ENCODE measurements around the gene IRF3. TPM values are rescaled to one million over a fixed set of nuclear protein-coding genes. Genes with fewer than 3 reads are reported as not detected.

The IRF3 gene
- total RNA-seq, 4 donors from 2014 or later, result 8.2 to 106 (median 63.9) TPM

DNA sequence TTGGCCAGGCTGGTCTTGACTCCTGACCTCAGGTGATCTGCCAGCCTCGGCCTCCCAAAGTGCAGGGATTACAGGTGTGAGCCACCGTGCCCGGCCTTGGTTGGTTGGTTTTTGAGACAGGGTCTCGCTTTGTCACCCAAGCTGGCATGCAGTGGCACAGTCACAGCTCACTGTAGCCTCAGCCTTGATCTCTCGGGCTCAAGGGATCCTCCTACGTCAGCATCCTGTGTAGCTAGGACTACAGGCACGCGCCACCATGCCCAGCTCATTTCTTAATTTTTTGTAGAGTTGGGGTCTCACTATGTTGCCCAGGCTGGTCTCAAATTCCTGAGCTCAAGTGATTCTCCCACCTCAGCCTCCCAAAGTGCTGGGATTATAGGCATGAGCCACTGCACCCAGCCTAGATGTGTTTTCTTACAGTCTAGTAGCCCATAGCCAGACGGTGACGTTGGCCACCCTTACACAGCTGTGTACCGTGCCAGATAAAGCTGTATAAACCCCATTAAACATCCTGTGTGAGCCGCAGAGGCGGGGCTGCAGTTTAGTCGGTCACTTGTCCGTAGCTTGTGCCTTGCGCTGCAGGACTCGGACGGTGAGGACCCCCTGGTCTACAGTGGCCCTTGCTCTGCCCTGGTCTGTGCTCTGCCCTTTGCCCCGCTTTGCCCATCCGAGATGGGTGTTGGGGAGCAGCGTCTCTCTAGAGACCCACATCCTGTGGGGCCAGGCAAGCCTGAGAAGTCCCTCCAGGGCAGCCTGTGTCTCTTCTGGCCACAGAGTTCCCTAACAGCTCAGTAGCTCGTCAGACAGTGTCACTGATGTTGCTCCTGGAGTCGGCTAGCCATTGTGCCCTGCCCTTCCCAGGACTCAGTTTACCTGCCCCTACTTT, 9.8 kb downstream of the IRF3 start:
- no peak overlapping the region for H3K4me3 ChIP-seq
- H3K36me3 ChIP-seq, result no peaks in the 10 kb centered on the region
- no peak for DNase-seq

GRCh38 chr19:49654581-49654980, 11.1 kb downstream of the IRF3 start:
- Histone ChIP-seq H3K27ac (no peak overlapping the region), H3K27me3 (no peaks in the 10 kb centered on the region), H3K9me3 (no peaks in the 10 kb centered on the region), H3K4me3 (no peak overlapping the region), H3K36me3 (no peaks in the 10 kb centered on the region), H3K4me1 (no peaks in the 10 kb centered on the region)
- intact Hi-C loops (cut with DNase I; ENCODE audit: low total_unique reads), result no loop called here
- no peak for DNase-seq
- no peak for TF ChIP-seq POLR2A (IDR thresholded peaks at IDR 0.05)
- TF ChIP-seq, protein P1, sequence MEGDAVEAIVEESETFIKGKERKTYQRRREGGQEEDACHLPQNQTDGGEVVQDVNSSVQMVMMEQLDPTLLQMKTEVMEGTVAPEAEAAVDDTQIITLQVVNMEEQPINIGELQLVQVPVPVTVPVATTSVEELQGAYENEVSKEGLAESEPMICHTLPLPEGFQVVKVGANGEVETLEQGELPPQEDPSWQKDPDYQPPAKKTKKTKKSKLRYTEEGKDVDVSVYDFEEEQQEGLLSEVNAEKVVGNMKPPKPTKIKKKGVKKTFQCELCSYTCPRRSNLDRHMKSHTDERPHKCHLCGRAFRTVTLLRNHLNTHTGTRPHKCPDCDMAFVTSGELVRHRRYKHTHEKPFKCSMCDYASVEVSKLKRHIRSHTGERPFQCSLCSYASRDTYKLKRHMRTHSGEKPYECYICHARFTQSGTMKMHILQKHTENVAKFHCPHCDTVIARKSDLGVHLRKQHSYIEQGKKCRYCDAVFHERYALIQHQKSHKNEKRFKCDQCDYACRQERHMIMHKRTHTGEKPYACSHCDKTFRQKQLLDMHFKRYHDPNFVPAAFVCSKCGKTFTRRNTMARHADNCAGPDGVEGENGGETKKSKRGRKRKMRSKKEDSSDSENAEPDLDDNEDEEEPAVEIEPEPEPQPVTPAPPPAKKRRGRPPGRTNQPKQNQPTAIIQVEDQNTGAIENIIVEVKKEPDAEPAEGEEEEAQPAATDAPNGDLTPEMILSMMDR (IDR thresholded peaks at IDR 0.05), result no peak

More for the DNA sequence above, 9.8 kb downstream of the IRF3 start:
- Histone ChIP-seq H3K9me3 (no peaks in the 10 kb centered on the region), H3K27ac (no peak overlapping the region), H3K4me1 (no peaks in the 10 kb centered on the region), H3K27me3 (no peaks in the 10 kb centered on the region)
- intact Hi-C loops (cut with DNase I; ENCODE audit: low total_unique reads), result no loop called here
- TF ChIP-seq POLR2A (IDR thresholded peaks at IDR 0.05), result no peak
- TF ChIP-seq, protein P1 (IDR thresholded peaks at IDR 0.05), result no peak

GRCh38 chr19:49653466-49653806, 12.2 kb downstream of the IRF3 start:
- Histone ChIP-seq H3K27ac (no peak overlapping the region), H3K4me3 (no peak overlapping the region), H3K36me3 (no peaks in the 10 kb centered on the region), H3K9me3 (no peaks in the 10 kb centered on the region), H3K27me3 (no peaks in the 10 kb centered on the region), H3K4me1 (no peaks in the 10 kb centered on the region)
- TF ChIP-seq, protein P1 (IDR thresholded peaks at IDR 0.05), result no peak
- no peak for TF ChIP-seq POLR2A (IDR thresholded peaks at IDR 0.05)
- no peak for DNase-seq
- intact Hi-C loops (cut with DNase I; ENCODE audit: low total_unique reads), result no loop called here

- H3K27ac ChIP-seq, result no peak overlapping the region
- H3K9me3 ChIP-seq, result no peaks in the 10 kb centered on the region
- H3K27me3 ChIP-seq, result no peaks in the 10 kb centered on the region
- intact Hi-C loops (cut with DNase I; ENCODE audit: low total_unique reads), result no loop called here
- H3K4me3 ChIP-seq, result no peak overlapping the region
- TF ChIP-seq POLR2A (IDR thresholded peaks at IDR 0.05), result no peak
- no peaks in the 10 kb centered on the region for H3K36me3 ChIP-seq
- no peak for DNase-seq
- H3K4me1 ChIP-seq, result no peaks in the 10 kb centered on the region
These were observed 12.8 kb downstream of the IRF3 start for GRCh38 chr19:49652551-49653465.

GRCh38 chr19:49651820-49652550, 13.7 kb downstream of the IRF3 start:
- Histone ChIP-seq H3K27me3 (no peaks in the 10 kb centered on the region), H3K27ac (no peak overlapping the region), H3K4me3 (no peak overlapping the region), H3K9me3 (no peaks in the 10 kb centered on the region), H3K4me1 (no peaks in the 10 kb centered on the region), H3K36me3 (no peaks in the 10 kb centered on the region)
- TF ChIP-seq POLR2A (IDR thresholded peaks at IDR 0.05), result no peak
- TF ChIP-seq, protein P1 (IDR thresholded peaks at IDR 0.05), result no peak
- intact Hi-C loops (cut with DNase I; ENCODE audit: low total_unique reads), result no loop called here
- no peak for DNase-seq
